Measurements from ENCODE around the gene BMERB1. TPM values are rescaled to one million over a fixed set of nuclear protein-coding genes. Genes with fewer than 3 reads are reported as not detected.
"Not testable (repeated sequence)": the region's sequence is repeated elsewhere in the genome, so short reads cannot be mapped to it uniquely, and the experiment has no call there.

Gene BMERB1
- total and polyA plus RNA-seq, 2 experiments from 2014 or later = 7.3 to 10.3 TPM

DNA sequence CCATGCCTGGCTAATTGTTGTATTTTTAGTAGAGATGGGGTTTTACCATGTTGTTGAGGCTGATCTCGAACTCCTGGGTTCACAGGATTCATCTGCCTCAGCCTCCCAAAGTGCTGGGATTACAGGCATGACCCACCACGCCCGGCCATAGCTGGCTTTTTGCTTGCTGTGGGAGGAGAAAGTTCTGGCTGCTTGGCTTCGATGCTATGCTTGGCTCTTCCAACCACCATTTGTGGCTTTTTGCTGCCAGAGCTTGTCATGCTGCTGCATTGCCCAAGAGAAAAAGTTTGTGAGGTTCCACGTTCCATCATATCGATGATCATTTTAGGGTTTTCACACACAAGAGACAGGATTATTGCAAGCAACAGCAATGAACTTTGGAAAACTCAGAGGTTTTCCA, 16.2 kb downstream of the BMERB1 start:
- WGBS (ENCODE audit: low lambda C conversion rate, missing lambda C conversion rate) = 92% methylated on average over 6 of the region's 6 CpGs
- Histone ChIP-seq H3K4me3 (no peak overlapping the region), H4K20me1 (ENCODE audit: insufficient read depth, poor library complexity, severe bottlenecking) (no peaks in the 10 kb centered on the region), H3K4me1 (ENCODE audit: insufficient read depth) (no peaks in the 10 kb centered on the region), H3K79me2 (no peaks in the 10 kb centered on the region), H3K36me3 (replicated peaks; ENCODE audit: insufficient read depth, low read depth) (no peaks in the 10 kb centered on the region), H3K27ac (no peak overlapping the region), H3K4me2 (no peak overlapping the region), H3K9me2 (replicated peaks; ENCODE audit: insufficient read depth) (no peaks in the 10 kb centered on the region), H3K9me3 (ENCODE audit: low read depth) (no peaks in the 10 kb centered on the region), H2AFZ (no peak overlapping the region), H3K27me3 (peaks cover 5% of the 10 kb centered on the region)
- no peak for TF ChIP-seq EZH2phosphoT487 (IDR thresholded peaks at IDR 0.05; ENCODE audit: low read depth, severe bottlenecking, unreplicated experiment)
- TF ChIP-seq EZH2 (IDR thresholded peaks at IDR 0.05; ENCODE audit: borderline replicate concordance) = no peak
- TF ChIP-seq, protein P1, sequence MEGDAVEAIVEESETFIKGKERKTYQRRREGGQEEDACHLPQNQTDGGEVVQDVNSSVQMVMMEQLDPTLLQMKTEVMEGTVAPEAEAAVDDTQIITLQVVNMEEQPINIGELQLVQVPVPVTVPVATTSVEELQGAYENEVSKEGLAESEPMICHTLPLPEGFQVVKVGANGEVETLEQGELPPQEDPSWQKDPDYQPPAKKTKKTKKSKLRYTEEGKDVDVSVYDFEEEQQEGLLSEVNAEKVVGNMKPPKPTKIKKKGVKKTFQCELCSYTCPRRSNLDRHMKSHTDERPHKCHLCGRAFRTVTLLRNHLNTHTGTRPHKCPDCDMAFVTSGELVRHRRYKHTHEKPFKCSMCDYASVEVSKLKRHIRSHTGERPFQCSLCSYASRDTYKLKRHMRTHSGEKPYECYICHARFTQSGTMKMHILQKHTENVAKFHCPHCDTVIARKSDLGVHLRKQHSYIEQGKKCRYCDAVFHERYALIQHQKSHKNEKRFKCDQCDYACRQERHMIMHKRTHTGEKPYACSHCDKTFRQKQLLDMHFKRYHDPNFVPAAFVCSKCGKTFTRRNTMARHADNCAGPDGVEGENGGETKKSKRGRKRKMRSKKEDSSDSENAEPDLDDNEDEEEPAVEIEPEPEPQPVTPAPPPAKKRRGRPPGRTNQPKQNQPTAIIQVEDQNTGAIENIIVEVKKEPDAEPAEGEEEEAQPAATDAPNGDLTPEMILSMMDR (IDR thresholded peaks at IDR 0.05; ENCODE audit: poor library complexity) = no peak
- no peak for DNase-seq (ENCODE audit: low spot score)

DNA sequence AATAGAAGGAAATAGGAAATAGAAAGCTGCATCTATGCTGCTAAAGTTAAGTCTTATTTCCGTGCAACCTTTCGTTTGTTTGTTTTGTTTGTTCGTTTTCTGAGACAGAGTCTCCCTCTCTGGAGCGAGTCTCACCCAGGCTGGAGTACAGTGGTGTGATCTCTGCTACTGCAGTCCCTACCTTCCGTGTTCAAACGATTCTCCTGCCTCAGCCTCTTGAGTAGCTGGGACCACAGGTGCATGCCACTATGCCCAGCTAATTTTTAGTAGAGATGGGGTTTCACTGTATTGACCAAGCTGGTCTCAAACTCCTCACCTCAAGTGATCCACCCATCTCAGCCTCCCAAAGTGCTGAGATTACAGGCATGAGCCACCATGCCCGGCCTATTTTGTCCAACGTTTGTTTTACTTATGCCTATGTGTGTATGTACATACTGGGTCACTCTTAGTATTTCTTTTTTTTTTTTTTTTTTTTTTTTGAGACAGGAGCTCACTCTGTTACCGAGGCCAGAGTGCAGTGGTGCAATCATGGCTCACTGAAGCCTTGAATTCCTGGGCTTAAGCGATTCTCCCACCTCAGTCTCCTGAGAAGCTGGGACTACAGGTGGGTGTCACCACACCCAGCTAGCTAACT, 16.8 kb downstream of the BMERB1 start:
- H3K27ac ChIP-seq = no peak overlapping the region
- no peaks in the 10 kb centered on the region for H3K4me1 ChIP-seq (ENCODE audit: insufficient read depth)
- H3K4me3 ChIP-seq = no peak overlapping the region
- H3K79me2 ChIP-seq = no peaks in the 10 kb centered on the region
- no peaks in the 10 kb centered on the region for H3K9me2 ChIP-seq (replicated peaks; ENCODE audit: insufficient read depth)
- no peak for DNase-seq (ENCODE audit: low spot score)
- TF ChIP-seq EZH2 (IDR thresholded peaks at IDR 0.05; ENCODE audit: borderline replicate concordance) (no peak), EZH2phosphoT487 (IDR thresholded peaks at IDR 0.05; ENCODE audit: low read depth, severe bottlenecking, unreplicated experiment) (no peak)
- H3K36me3 ChIP-seq (replicated peaks; ENCODE audit: insufficient read depth, low read depth) = no peaks in the 10 kb centered on the region
- no peak overlapping the region for H3K4me2 ChIP-seq
- no peak overlapping the region for H2AFZ ChIP-seq
- H3K27me3 ChIP-seq = peaks cover 5% of the 10 kb centered on the region
- WGBS (ENCODE audit: low lambda C conversion rate, missing lambda C conversion rate) = 77% methylated on average over 10 of the region's 10 CpGs
- H3K9me3 ChIP-seq (ENCODE audit: low read depth) = no peaks in the 10 kb centered on the region
- H4K20me1 ChIP-seq (ENCODE audit: insufficient read depth, poor library complexity, severe bottlenecking) = no peaks in the 10 kb centered on the region

DNA sequence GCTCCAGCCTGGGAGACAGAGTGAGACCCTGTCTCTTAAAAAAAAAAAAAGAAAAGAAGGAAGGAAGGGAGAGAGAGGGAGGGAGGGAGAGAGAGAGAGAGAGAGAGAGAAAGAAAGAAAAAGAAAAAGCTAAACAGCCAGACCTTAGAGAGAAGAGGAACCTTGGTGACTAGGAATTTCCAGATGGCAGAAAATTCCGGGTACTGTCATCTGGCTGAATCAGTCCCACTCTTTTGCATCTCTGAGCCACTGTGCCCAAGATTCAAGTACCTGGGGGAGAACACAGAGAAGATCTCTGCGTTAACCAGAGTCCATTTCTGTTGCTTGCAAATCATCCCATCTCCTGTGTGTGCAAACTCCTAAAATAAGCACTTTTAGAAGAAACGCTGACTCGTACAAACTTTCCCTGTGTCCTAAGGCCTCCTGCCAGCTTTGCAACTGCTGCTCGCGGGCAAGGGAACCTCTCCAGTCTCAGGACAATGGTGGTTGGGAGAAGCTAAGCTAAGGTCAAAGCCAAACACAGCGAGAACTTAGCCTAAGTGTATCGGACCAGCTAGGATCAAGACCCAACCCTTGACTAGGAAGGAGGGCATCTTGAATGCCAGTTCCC, 18.0 kb downstream of the BMERB1 start:
- Histone ChIP-seq H3K9me2 (replicated peaks; ENCODE audit: insufficient read depth) (no peaks in the 10 kb centered on the region), H3K4me1 (ENCODE audit: insufficient read depth) (no peaks in the 10 kb centered on the region), H2AFZ (no peak overlapping the region), H3K27me3 (peaks cover 5% of the 10 kb centered on the region), H3K36me3 (replicated peaks; ENCODE audit: insufficient read depth, low read depth) (no peaks in the 10 kb centered on the region), H3K4me2 (no peak overlapping the region), H3K9me3 (ENCODE audit: low read depth) (no peaks in the 10 kb centered on the region), H3K79me2 (no peaks in the 10 kb centered on the region), H4K20me1 (ENCODE audit: insufficient read depth, poor library complexity, severe bottlenecking) (no peaks in the 10 kb centered on the region), H3K4me3 (no peak overlapping the region), H3K27ac (no peak overlapping the region)
- WGBS (ENCODE audit: low lambda C conversion rate, missing lambda C conversion rate) = 79% methylated on average over 8 of the region's 8 CpGs
- no peak for DNase-seq (ENCODE audit: low spot score)
- TF ChIP-seq, protein P1 (IDR thresholded peaks at IDR 0.05; ENCODE audit: poor library complexity) = no peak

DNA sequence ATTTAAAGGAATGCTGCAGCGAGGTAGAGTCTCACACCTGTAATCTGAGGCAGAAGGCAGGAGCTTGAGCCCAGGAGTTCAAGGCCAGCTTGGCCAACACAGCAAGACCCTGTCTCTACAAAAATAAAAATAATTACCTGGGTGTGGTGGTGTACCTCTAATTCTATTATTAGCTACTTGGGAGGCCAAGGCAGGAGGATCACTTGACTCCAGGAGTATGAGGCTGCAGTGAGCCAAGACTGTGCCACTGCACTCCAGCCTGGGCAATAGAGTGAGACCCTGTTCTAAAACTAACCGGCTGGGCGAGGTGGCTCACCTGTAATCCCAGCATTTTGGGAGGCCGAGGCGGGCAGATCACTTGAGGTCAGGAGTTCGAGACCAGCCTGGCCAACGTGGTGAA, 18.9 kb downstream of the BMERB1 start:
- WGBS (ENCODE audit: low lambda C conversion rate, missing lambda C conversion rate) = 89% methylated on average over 7 of the region's 7 CpGs
- not testable (repeated sequence) for H3K27me3 ChIP-seq; H4K20me1 ChIP-seq (ENCODE audit: insufficient read depth, poor library complexity, severe bottlenecking); H3K4me1 ChIP-seq (ENCODE audit: insufficient read depth); H3K4me3 ChIP-seq; H2AFZ ChIP-seq; H3K4me2 ChIP-seq; H3K79me2 ChIP-seq; DNase-seq (ENCODE audit: low spot score); H3K9me2 ChIP-seq (replicated peaks; ENCODE audit: insufficient read depth); H3K9me3 ChIP-seq (ENCODE audit: low read depth); H3K27ac ChIP-seq; H3K36me3 ChIP-seq (replicated peaks; ENCODE audit: insufficient read depth, low read depth)

DNA sequence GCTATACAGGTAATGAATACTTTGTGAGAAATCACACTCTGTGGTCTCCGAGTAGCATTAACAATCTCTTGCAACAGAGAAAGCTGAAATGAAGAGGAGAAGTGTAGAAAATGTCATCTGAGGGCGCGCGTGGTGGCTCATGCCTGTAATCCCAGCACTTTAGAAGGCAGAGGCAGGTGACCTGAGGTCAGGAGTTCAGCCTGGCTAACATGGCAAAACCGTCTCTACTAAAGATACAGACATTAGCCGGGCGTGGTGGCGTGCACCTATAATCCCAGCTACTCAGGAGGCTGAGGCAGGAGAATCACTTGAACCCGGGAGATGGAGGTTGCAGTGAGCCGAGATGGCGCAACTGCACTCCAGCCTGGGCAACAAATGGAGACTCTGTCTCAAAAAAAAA, 20.5 kb downstream of the BMERB1 start:
- H2AFZ ChIP-seq; H3K36me3 ChIP-seq (replicated peaks; ENCODE audit: insufficient read depth, low read depth); H3K27ac ChIP-seq; H3K9me2 ChIP-seq (replicated peaks; ENCODE audit: insufficient read depth); DNase-seq (ENCODE audit: low spot score); H3K9me3 ChIP-seq (ENCODE audit: low read depth); H4K20me1 ChIP-seq (ENCODE audit: insufficient read depth, poor library complexity, severe bottlenecking); H3K4me3 ChIP-seq; H3K79me2 ChIP-seq; H3K4me1 ChIP-seq (ENCODE audit: insufficient read depth); H3K4me2 ChIP-seq: not testable (repeated sequence)
- peaks cover 13% of the 10 kb centered on the region for H3K27me3 ChIP-seq
- 81% methylated on average over 11 of the region's 11 CpGs for WGBS (ENCODE audit: low lambda C conversion rate, missing lambda C conversion rate)
